ENCODE measurements around the gene EFEMP1.

DNA sequence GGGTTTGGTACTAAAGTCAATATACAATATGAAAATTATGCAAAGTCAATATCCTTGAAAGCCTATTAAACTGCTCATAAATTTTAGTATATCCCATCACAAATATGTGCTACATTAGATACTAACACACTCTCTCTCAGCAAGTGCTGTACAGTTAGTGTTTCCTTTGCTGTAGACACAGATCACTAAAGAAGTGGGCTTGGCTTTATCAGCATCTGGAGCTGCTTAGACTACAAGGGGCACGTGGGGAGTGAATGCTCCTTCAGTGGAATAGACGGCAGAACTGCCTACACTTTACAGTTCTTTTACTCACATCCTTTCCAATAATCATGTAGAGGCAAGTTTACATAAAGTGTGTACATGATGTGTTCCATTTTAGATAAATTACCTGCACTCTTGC lies 26.0 kb upstream of the EFEMP1 start:
- TF ChIP-seq, protein P1, sequence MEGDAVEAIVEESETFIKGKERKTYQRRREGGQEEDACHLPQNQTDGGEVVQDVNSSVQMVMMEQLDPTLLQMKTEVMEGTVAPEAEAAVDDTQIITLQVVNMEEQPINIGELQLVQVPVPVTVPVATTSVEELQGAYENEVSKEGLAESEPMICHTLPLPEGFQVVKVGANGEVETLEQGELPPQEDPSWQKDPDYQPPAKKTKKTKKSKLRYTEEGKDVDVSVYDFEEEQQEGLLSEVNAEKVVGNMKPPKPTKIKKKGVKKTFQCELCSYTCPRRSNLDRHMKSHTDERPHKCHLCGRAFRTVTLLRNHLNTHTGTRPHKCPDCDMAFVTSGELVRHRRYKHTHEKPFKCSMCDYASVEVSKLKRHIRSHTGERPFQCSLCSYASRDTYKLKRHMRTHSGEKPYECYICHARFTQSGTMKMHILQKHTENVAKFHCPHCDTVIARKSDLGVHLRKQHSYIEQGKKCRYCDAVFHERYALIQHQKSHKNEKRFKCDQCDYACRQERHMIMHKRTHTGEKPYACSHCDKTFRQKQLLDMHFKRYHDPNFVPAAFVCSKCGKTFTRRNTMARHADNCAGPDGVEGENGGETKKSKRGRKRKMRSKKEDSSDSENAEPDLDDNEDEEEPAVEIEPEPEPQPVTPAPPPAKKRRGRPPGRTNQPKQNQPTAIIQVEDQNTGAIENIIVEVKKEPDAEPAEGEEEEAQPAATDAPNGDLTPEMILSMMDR (IDR thresholded peaks at IDR 0.05) = no peak
- TF ChIP-seq POLR2A (IDR thresholded peaks at IDR 0.05) = no peak

Measured in tibial nerve (tissue), 3 donors.